Fibroblast of lung (primary cell): ENCODE results near the gene FANCG. TPM values are rescaled to one million over a fixed set of nuclear protein-coding genes. Genes with fewer than 3 reads are reported as not detected.

Experiments
- DNase-seq, 2 donors: peaks; one replicate each; pipeline versions ENCODE4 v3.0.0 to v3.0.0-alpha.2; 2010; ENCODE audit warnings: low read depth in 2 of 2
- H2AFZ ChIP-seq: 2 replicates; pipeline ENCODE4 v1.5.1; 2012; ENCODE audit warnings: low read length, control low read depth, inconsistent platforms
- H3K27ac ChIP-seq: 2 replicates; pipeline ENCODE4 v1.5.1; 2011; ENCODE audit warnings: low read length, control low read depth; ENCODE audit not compliant: insufficient read depth
- H3K27me3 ChIP-seq: 2 replicates; pipeline ENCODE4 v1.5.1; 2011; ENCODE audit warnings: mild to moderate bottlenecking, low read length; ENCODE audit not compliant: control insufficient read depth, insufficient read depth
- H3K36me3 ChIP-seq: 2 replicates; pipeline ENCODE4 v1.5.1; 2011; ENCODE audit warnings: low read length; ENCODE audit not compliant: control insufficient read depth, insufficient read depth
- H3K4me1 ChIP-seq: 2 replicates; pipeline ENCODE4 v1.5.1; 2011; ENCODE audit warnings: low read length; ENCODE audit not compliant: control insufficient read depth, insufficient read depth; ENCODE audit errors: extremely low read depth
- H3K4me2 ChIP-seq: 2 replicates; pipeline ENCODE4 v1.5.1; 2011; ENCODE audit warnings: low read length, control low read depth; ENCODE audit not compliant: insufficient read depth; ENCODE audit errors: extremely low read depth
- H3K4me3 ChIP-seq, 4 experiments: fragments of 200-600 bp in 1 of 4; sonication (generic) in 1 of 4; replicated peaks in 1 of 4; 2 replicates each; pipeline ENCODE4 v1.5.1; 2011 to 2016; ENCODE audit warnings: low read length in 4 of 4, low read depth in 3 of 4, mild to moderate bottlenecking in 3 of 4, control low read depth in 2 of 4, inconsistent platforms in 1 of 4, mixed read lengths in 1 of 4; ENCODE audit not compliant: insufficient read depth in 1 of 4; ENCODE audit errors: control extremely low read depth in 1 of 4
- H3K79me2 ChIP-seq: 2 replicates; pipeline ENCODE4 v1.5.1; 2012; ENCODE audit warnings: mild to moderate bottlenecking, low read length, inconsistent platforms; ENCODE audit not compliant: control insufficient read depth, insufficient read depth
- H3K9ac ChIP-seq: 2 replicates; pipeline ENCODE4 v1.5.1; 2011; ENCODE audit warnings: mild to moderate bottlenecking, low read length, control low read depth; ENCODE audit not compliant: insufficient read depth
- H3K9me3 ChIP-seq: 2 replicates; pipeline ENCODE4 v1.5.1; 2012; ENCODE audit warnings: low read depth, low read length; ENCODE audit not compliant: control insufficient read depth, insufficient read depth
- H4K20me1 ChIP-seq: 2 replicates; pipeline ENCODE4 v1.5.1; 2011; ENCODE audit warnings: low read length; ENCODE audit not compliant: control insufficient read depth, insufficient read depth; ENCODE audit errors: extremely low read depth
- EZH2 ChIP-seq: IDR thresholded peaks from 2 replicates; pipeline ENCODE4 v1.5.1; 2012; ENCODE audit warnings: low read length, control low read depth, mild to moderate bottlenecking; ENCODE audit errors: missing control alignments
- polyA plus RNA-seq, 2 donors: library from polyadenylated mRNA; depleted of rRNA in 1 of 2; stranded (reverse) in 1 of 2; unstranded in 1 of 2; fragments of >200 nt; gene quantifications; 2 replicates each; pipeline ENCODE4 v1.2.1, GENCODE V29; 2011 to 2012; ENCODE audit warnings: missing spikeins in 1 of 2
- total RNA-seq: library from RNA; depleted of rRNA; stranded (reverse); fragments of >200 nt; gene quantifications from 2 replicates; pipeline ENCODE4 v1.2.1, GENCODE V29; 2014
- TF ChIP-seq, protein P1 (sequence below), 2 donors: IDR thresholded peaks in 1 of 2; conservative IDR thresholded peaks in 1 of 2; 1 replicate in 1 of 2; 2 replicates in 1 of 2; pipeline ENCODE4 v1.5.1; 2011 to 2012; ENCODE audit warnings: low read length in 2 of 2, control low read depth in 1 of 2, inconsistent platforms in 1 of 2, low read depth in 1 of 2, mild to moderate bottlenecking in 1 of 2

Gene FANCG
- total and polyA plus RNA-seq, 2 donors (not counting 1 experiment from before 2014, with no cell fraction given): 6.6 to 12.2 TPM

DNA sequence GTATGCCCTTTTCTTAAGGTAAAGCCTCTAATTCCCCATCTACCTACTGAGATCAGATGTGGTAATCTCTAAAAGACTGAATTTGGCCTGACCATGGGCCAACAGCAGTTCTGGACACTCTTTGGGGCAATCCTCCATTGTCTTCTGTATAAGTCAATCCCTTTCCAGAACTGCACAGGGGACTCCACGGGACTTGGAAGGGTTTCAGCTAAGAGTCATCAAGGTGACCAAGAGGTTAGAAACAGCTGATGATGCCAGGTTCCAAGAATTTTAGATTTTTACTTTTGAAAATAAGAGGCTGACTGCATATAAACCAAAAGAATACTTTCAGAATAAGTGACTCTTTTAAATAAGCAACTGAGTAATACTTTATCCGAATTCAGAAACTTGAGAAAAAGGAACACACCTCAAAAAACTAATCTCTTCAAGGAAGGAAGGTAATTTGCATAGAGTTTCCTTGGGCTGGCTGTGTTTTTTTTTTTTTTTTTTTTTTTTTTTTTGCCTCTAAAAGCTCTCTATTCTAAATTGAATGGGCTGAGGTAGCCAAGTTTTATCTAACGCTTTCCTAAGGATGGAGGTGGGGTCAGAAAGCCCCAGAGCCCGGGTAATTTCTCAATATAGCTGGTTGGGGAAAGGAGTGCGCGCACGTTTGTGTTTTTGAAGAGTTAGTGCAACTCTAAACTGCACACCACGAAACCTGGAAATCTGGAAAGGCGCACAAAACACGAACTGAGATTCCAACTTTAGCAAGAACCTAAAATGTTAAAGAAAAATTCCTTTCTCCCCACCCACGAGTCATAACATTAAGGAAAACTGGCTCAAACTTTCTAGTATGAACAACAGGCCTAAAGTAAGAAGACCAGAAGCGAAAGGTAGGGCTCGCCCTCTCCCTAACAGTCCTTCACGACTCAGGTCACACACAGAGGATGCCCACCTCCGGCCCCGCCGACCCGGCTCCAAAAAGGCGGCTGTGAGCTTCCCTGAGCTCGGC lies 8.6 kb downstream of the FANCG start:
- DNase-seq: peak in 1 of 2 donors; percentile 52
- Histone ChIP-seq H3K4me1 (no peaks in the 10 kb centered on the region), H3K27me3 (no peaks in the 10 kb centered on the region), H2AFZ (no peak overlapping the region), H3K9ac (peak overlapping the region; percentile 100), H3K4me3 (peak overlapping the region; percentile 80 to 95 (median 81)), H3K4me2 (peak overlapping the region; percentile 100), H3K79me2 (peaks cover 54% of the 10 kb centered on the region), H3K9me3 (no peaks in the 10 kb centered on the region), H4K20me1 (peaks cover 18% of the 10 kb centered on the region), H3K27ac (peak overlapping the region; percentile 99), H3K36me3 (peaks cover 12% of the 10 kb centered on the region)
- TF ChIP-seq, protein P1, sequence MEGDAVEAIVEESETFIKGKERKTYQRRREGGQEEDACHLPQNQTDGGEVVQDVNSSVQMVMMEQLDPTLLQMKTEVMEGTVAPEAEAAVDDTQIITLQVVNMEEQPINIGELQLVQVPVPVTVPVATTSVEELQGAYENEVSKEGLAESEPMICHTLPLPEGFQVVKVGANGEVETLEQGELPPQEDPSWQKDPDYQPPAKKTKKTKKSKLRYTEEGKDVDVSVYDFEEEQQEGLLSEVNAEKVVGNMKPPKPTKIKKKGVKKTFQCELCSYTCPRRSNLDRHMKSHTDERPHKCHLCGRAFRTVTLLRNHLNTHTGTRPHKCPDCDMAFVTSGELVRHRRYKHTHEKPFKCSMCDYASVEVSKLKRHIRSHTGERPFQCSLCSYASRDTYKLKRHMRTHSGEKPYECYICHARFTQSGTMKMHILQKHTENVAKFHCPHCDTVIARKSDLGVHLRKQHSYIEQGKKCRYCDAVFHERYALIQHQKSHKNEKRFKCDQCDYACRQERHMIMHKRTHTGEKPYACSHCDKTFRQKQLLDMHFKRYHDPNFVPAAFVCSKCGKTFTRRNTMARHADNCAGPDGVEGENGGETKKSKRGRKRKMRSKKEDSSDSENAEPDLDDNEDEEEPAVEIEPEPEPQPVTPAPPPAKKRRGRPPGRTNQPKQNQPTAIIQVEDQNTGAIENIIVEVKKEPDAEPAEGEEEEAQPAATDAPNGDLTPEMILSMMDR (conservative IDR thresholded peaks at IDR 0.05 in 1 of 2, IDR thresholded peaks at IDR 0.05 in 1 of 2; ENCODE audit: low read depth in 1 of 2, low read length in 2 of 2): no peak
- no peak for TF ChIP-seq EZH2

DNA sequence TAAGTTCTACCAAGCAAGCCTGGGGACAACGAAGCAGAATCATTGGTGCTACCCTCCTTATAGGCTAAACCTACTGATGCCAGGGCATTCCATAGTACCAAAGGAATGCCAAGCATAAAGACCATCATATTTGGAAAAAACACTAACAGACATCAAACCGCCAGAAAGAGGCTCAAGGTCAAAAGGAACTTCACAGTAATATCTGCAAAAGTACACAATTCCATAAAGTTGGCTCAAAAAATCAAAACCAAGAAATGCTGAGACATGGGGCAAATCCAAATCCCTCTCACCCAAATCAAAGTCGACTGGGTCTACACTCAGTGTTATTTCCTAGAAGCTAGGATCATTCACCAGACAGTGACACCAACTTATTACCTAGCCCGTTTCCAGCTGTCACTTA lies 10.7 kb downstream of the FANCG start:
- no peaks in the 10 kb centered on the region for H3K9me3 ChIP-seq
- no peak overlapping the region for H2AFZ ChIP-seq
- H3K27me3 ChIP-seq: no peaks in the 10 kb centered on the region
- peaks cover 20% of the 10 kb centered on the region for H3K36me3 ChIP-seq
- DNase-seq: no peak
- H4K20me1 ChIP-seq: peaks cover 18% of the 10 kb centered on the region
- no peak overlapping the region for H3K9ac ChIP-seq
- H3K27ac ChIP-seq: no peak overlapping the region
- no peaks in the 10 kb centered on the region for H3K4me1 ChIP-seq
- H3K4me2 ChIP-seq: peak overlapping the region; percentile 54
- peak overlapping the region in 2 of 4 experiments; percentile 3 to 9 for H3K4me3 ChIP-seq
- TF ChIP-seq EZH2: no peak
- TF ChIP-seq, protein P1 (conservative IDR thresholded peaks at IDR 0.05 in 1 of 2, IDR thresholded peaks at IDR 0.05 in 1 of 2; ENCODE audit: low read depth in 1 of 2, low read length in 2 of 2): no peak
- H3K79me2 ChIP-seq: peaks cover 64% of the 10 kb centered on the region

- peaks cover 36% of the 10 kb centered on the region for H3K36me3 ChIP-seq
Measured at GRCh38 chr9:35067056-35067455, 12.7 kb downstream of the FANCG start.

More at GRCh38 chr9:35067056-35067455, 12.7 kb downstream of the FANCG start:
- H4K20me1 ChIP-seq: peaks cover 18% of the 10 kb centered on the region
- no peaks in the 10 kb centered on the region for H3K9me3 ChIP-seq
- peaks cover 68% of the 10 kb centered on the region for H3K79me2 ChIP-seq
- TF ChIP-seq, protein P1 (conservative IDR thresholded peaks at IDR 0.05 in 1 of 2, IDR thresholded peaks at IDR 0.05 in 1 of 2; ENCODE audit: low read depth in 1 of 2, low read length in 2 of 2): no peak
- no peak for TF ChIP-seq EZH2
- no peak overlapping the region for H3K4me3 ChIP-seq
- H3K4me2 ChIP-seq: no peak overlapping the region
- H3K9ac ChIP-seq: no peak overlapping the region
- no peaks in the 10 kb centered on the region for H3K4me1 ChIP-seq
- no peak overlapping the region for H3K27ac ChIP-seq
- H3K27me3 ChIP-seq: no peaks in the 10 kb centered on the region
- DNase-seq: no peak
- no peak overlapping the region for H2AFZ ChIP-seq
